HepG2 (cell line): ENCODE results near the gene GIPC2. TPM values are rescaled to one million over a fixed set of nuclear protein-coding genes. Genes with fewer than 3 reads are reported as not detected.

Experiments
- ATAC-seq: fragments of 200-7000 bp; cut with Tn5 transposase; 3 replicates; pipeline ENCODE4 v1.9.1; 2020; ENCODE audit warnings: mild to moderate bottlenecking, moderate library complexity
- BruUV-seq: library from RNA; stranded (reverse); fragments of 400-500 nt; replicated peaks from 2 replicates; lab custom pipeline; 2021; lab: Mats Ljungman, UMichigan
- CTCF ChIA-PET: fragments of 300-600 bp; formaldehyde crosslinking; extraction: SDS; loops from one replicate; lab custom pipeline; 2021; ENCODE audit warnings: low total read pairs, inconsistent platforms, low intra/inter-chr PET ratio; lab: Yijun Ruan, JAX
- POLR2A ChIA-PET: fragments of 350-600 bp; sonication (Branson Sonifier 250); formaldehyde crosslinking; loops from one replicate; lab custom pipeline; 2020; ENCODE audit warnings: antibody characterized with exemption, inconsistent platforms; lab: Yijun Ruan, JAX
- DNase-seq: peaks from one replicate; pipeline ENCODE4 v3.0.0-alpha.2; 2015; ENCODE audit warnings: low spot score
- FAIRE-seq: peaks from 3 replicates; lab custom pipeline; 2011; peaks lifted over from hg19 to GRCh38; lab: Jason Lieb, UNC
- H2AFZ ChIP-seq: one replicate; pipeline ENCODE4 v1.6.1; 2011; ENCODE audit warnings: low read length, inconsistent platforms
- H3K27ac ChIP-seq: fragments of 300-600 bp; 3 replicates; pipeline ENCODE4 v1.8.0; 2011; ENCODE audit warnings: mixed run types, mild to moderate bottlenecking, mixed read lengths, low read length, inconsistent platforms; ENCODE audit not compliant: insufficient read depth; ENCODE audit errors: extremely low read length
- H3K27me3 ChIP-seq, 2 experiments: fragments of 200-600 bp in 1 of 2; 2 replicates in 1 of 2; 3 replicates in 1 of 2; pipeline versions ENCODE4 v1.6.0 to v1.8.0; 2011; ENCODE audit warnings: low read length in 2 of 2, mild to moderate bottlenecking in 2 of 2, moderate library complexity in 2 of 2, inconsistent platforms in 1 of 2; ENCODE audit not compliant: insufficient read depth in 2 of 2, control insufficient read depth in 1 of 2
- H3K36me3 ChIP-seq, 2 experiments: fragments of 200-600 bp in 1 of 2; replicated peaks in 1 of 2; 2 replicates in 1 of 2; 3 replicates in 1 of 2; pipeline versions ENCODE4 v1.5.1 to v1.8.0; 2011; ENCODE audit warnings: low read length in 2 of 2, inconsistent platforms in 1 of 2; ENCODE audit not compliant: insufficient read depth in 2 of 2, control insufficient read depth in 1 of 2
- H3K4me1 ChIP-seq: 2 replicates; pipeline ENCODE4 v1.5.1; 2012; ENCODE audit warnings: low read length, inconsistent platforms; ENCODE audit not compliant: insufficient read depth
- H3K4me2 ChIP-seq: 2 replicates; pipeline ENCODE4 v1.6.0; 2011; ENCODE audit warnings: low read depth, low read length, inconsistent platforms
- H3K4me3 ChIP-seq, 3 experiments: fragments of 200-600 bp in 1 of 3; sonication (generic), shearing (Covaris generic) in 1 of 3; replicated peaks in 1 of 3; 2 replicates each; pipeline ENCODE4 v1.5.1; 2011 to 2016; ENCODE audit warnings: low read length in 3 of 3, inconsistent platforms in 2 of 3, low read depth in 2 of 3, mild to moderate bottlenecking in 2 of 3, control low read depth in 1 of 3, mixed read lengths in 1 of 3; ENCODE audit not compliant: insufficient read depth in 1 of 3
- H3K79me2 ChIP-seq: one replicate; pipeline ENCODE4 v1.6.1; 2011; ENCODE audit warnings: low read length, inconsistent platforms; ENCODE audit not compliant: insufficient read depth
- H3K9ac ChIP-seq: 2 replicates; pipeline ENCODE4 v1.6.0; 2011; ENCODE audit warnings: mild to moderate bottlenecking, low read depth, low read length, inconsistent platforms; ENCODE audit not compliant: insufficient read depth
- H3K9me3 ChIP-seq: 2 replicates; pipeline ENCODE4 v1.5.1; 2012; ENCODE audit warnings: mild to moderate bottlenecking, low read length
- H4K20me1 ChIP-seq: 2 replicates; pipeline ENCODE4 v1.6.0; 2011; ENCODE audit warnings: inconsistent platforms, mild to moderate bottlenecking, low read length, moderate library complexity; ENCODE audit not compliant: insufficient read depth
- ARNT ChIP-seq: fragments of 450-650 bp; IDR thresholded peaks from 2 replicates; pipeline ENCODE4 v1.6.1; 2017
- HMG20A ChIP-seq: IDR thresholded peaks from 2 replicates; pipeline ENCODE4 v1.6.1; 2016; ENCODE audit warnings: borderline replicate concordance
- ZNF430 ChIP-seq: sonication (generic); formaldehyde crosslinking; IDR thresholded peaks from 2 replicates; pipeline ENCODE4 v1.9.0; 2021; ENCODE audit warnings: mild to moderate bottlenecking, missing genetic modification reagents
- ZNF616 ChIP-seq: sonication (generic); formaldehyde crosslinking; IDR thresholded peaks from 2 replicates; pipeline ENCODE4 v1.5.0; 2020; ENCODE audit warnings: low read depth, mild to moderate bottlenecking, missing genetic modification reagents
- ZNF891 ChIP-seq: sonication (generic); formaldehyde crosslinking; IDR thresholded peaks from 2 replicates; pipeline ENCODE4 v1.5.0; 2020; ENCODE audit warnings: mild to moderate bottlenecking, missing genetic modification reagents
- WGBS: methylation state at CpG from one replicate; pipeline ENCODE4 v1.1.6; 2017; ENCODE audit warnings: low lambda C conversion rate; 5-methylcytosine and 5-hydroxymethylcytosine counted together
- in situ Hi-C: cut with HindIII; loops from 2 replicates; pipeline ENCODE4 v1.10.0; 2017; ENCODE audit warnings: low pct_unique_long_range_greater_than_20kb; ENCODE audit not compliant: extremely low pct_ligation_motif_present
- intact Hi-C: fragments of 100-400 bp; cut with micrococcal nuclease; formaldehyde crosslinking; loops from one replicate; pipeline ENCODE4 v1.10.0; 2022; ENCODE audit not compliant: unreplicated experiment
- polyA plus RNA-seq, 8 experiments: library from polyadenylated mRNA; depleted of rRNA in 3 of 8; stranded (reverse) in 7 of 8; unstranded in 1 of 8; fragments of >200 nt; fragmentation: Illumina TruSeq in 4 of 8; extraction: Trizol in 4 of 8; gene quantifications; 2 replicates each; pipeline versions ENCODE4 v1.2.1 to v1.2.3, GENCODE V29; 2011 to 2016; ENCODE audit warnings: low read depth in 4 of 8, missing spikeins in 1 of 8, mixed read lengths in 1 of 8; ENCODE audit not compliant: insufficient read depth in 1 of 8
- total RNA-seq, 5 experiments: library from RNA; depleted of rRNA; stranded (reverse); fragments of >200 nt; fragmentation: Illumina TruSeq; extraction: Trizol; gene quantifications; 2 replicates each; pipeline ENCODE4 v1.2.3, GENCODE V29; 2016; ENCODE audit warnings: low read depth in 1 of 5
- TF ChIP-seq, protein P1 (sequence below): sonication (generic); formaldehyde crosslinking; IDR thresholded peaks from 2 replicates; pipeline ENCODE4 v1.4.0; 2020; ENCODE audit warnings: mild to moderate bottlenecking, low read depth, missing genetic modification reagents
- TF ChIP-seq, protein P2 (sequence below): sonication (generic); formaldehyde crosslinking; IDR thresholded peaks from 2 replicates; pipeline ENCODE4 v1.4.0; 2020; ENCODE audit warnings: missing genetic modification reagents, borderline replicate concordance

The GIPC2 gene
- total and polyA plus RNA-seq, 2 of the 13 experiments (the other 11 are each of a cell fraction or from before 2014, with no cell fraction given) = 6.1 to 21.6 TPM

DNA sequence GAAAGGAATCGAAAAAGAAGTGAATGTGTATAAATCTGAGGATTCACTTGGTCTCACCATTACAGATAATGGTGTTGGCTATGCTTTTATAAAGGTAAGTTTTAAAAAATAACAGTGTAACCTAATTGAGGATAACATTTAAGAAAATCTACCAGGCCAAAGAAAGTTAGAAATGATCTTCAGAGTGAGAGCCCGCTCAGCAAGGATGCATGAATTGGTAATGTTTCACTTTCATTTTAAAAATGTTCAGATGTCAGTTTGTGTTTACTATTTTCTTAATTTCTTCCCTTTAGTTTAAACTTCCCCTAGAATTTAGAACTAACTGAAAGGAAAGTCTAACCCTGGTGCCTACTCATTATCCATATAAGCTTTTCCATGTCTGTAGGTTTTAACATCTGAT is 35.0 kb downstream of the GIPC2 start:
- H2AFZ ChIP-seq = no peak overlapping the region
- H3K4me2 ChIP-seq = no peak overlapping the region
- H3K4me3 ChIP-seq = no peak overlapping the region
- FAIRE-seq = no peak
- ChIA-PET POLR2A (no interaction called here), CTCF (no interaction called here)
- no peaks in the 10 kb centered on the region for H3K27me3 ChIP-seq
- H3K9me3 ChIP-seq = peaks cover 2% of the 10 kb centered on the region; the same call in 1 of the 2 replicates
- peaks cover 2% of the 10 kb centered on the region for H3K79me2 ChIP-seq
- H3K9ac ChIP-seq = no peak overlapping the region
- no TSS peak for BruUV-seq
- no peak for TF ChIP-seq HMG20A (CRISPR knock-in tag)
- no peak for TF ChIP-seq ARNT
- no peak for TF ChIP-seq ZNF430 (CRISPR knock-in tag)
- no peak for TF ChIP-seq ZNF891 (CRISPR knock-in tag)
- TF ChIP-seq ZNF616 (CRISPR knock-in tag) = no peak
- TF ChIP-seq, protein P1, sequence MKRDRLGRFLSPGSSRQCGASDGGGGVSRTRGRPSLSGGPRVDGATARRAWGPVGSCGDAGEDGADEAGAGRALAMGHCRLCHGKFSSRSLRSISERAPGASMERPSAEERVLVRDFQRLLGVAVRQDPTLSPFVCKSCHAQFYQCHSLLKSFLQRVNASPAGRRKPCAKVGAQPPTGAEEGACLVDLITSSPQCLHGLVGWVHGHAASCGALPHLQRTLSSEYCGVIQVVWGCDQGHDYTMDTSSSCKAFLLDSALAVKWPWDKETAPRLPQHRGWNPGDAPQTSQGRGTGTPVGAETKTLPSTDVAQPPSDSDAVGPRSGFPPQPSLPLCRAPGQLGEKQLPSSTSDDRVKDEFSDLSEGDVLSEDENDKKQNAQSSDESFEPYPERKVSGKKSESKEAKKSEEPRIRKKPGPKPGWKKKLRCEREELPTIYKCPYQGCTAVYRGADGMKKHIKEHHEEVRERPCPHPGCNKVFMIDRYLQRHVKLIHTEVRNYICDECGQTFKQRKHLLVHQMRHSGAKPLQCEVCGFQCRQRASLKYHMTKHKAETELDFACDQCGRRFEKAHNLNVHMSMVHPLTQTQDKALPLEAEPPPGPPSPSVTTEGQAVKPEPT (CRISPR knock-in tag) = no peak
- TF ChIP-seq, protein P2, sequence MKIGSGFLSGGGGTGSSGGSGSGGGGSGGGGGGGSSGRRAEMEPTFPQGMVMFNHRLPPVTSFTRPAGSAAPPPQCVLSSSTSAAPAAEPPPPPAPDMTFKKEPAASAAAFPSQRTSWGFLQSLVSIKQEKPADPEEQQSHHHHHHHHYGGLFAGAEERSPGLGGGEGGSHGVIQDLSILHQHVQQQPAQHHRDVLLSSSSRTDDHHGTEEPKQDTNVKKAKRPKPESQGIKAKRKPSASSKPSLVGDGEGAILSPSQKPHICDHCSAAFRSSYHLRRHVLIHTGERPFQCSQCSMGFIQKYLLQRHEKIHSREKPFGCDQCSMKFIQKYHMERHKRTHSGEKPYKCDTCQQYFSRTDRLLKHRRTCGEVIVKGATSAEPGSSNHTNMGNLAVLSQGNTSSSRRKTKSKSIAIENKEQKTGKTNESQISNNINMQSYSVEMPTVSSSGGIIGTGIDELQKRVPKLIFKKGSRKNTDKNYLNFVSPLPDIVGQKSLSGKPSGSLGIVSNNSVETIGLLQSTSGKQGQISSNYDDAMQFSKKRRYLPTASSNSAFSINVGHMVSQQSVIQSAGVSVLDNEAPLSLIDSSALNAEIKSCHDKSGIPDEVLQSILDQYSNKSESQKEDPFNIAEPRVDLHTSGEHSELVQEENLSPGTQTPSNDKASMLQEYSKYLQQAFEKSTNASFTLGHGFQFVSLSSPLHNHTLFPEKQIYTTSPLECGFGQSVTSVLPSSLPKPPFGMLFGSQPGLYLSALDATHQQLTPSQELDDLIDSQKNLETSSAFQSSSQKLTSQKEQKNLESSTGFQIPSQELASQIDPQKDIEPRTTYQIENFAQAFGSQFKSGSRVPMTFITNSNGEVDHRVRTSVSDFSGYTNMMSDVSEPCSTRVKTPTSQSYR (CRISPR knock-in tag) = no peak
- TF ChIP-seq, all 625 proteins: peak for 0
- Histone ChIP-seq H4K20me1 (no peaks in the 10 kb centered on the region), H3K36me3 (peaks cover 0 to 16% of the 10 kb centered on the region in 2 experiments; a peak in 3 of 5 replicates), H3K4me1 (peaks cover 17% of the 10 kb centered on the region), H3K27ac (no peak overlapping the region)
- in situ Hi-C loops (no loop called here), intact Hi-C loops (no loop called here)
- DNase-seq (no peak), ATAC-seq (no peak)
- WGBS = 98% methylated on average over 2 of the region's 2 CpGs
